Measurements from ENCODE around the gene ZFAND4.
"Not testable (repeated sequence)": the region's sequence is repeated elsewhere in the genome, so short reads cannot be mapped to it uniquely, and the experiment has no call there.

ZFAND4 gene

DNA sequence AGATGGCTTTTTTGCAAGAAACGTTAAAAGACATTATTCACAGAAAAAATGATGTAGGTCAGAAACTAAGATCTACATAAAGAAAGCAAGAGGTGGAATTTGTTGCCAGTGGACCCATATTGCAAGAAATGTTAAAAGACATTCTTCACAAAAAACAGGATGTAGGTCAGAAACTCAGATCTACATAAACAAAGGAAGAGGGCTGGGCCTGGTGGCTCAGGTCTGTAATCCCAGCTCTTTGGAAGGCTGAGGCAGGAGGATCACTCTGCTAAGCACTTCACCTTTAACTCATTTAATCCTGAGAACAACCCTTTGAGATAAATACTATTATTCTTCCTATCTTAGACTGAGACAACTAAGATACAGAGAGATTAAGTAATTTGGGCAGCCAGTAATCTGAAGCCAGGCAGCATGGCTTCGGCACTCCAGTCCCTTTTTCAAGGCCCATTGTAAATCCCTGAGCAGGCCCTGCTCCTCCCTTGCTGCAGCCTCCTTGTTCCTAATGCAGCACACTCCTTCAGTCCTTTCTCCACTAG lies 11.6 kb downstream of the ZFAND4 start:
- H3K4me3 ChIP-seq (ENCODE audit: low read depth, low read length): no peak overlapping the region
- no peak for DNase-seq (ENCODE audit: low read depth)
- TF ChIP-seq, protein P1, sequence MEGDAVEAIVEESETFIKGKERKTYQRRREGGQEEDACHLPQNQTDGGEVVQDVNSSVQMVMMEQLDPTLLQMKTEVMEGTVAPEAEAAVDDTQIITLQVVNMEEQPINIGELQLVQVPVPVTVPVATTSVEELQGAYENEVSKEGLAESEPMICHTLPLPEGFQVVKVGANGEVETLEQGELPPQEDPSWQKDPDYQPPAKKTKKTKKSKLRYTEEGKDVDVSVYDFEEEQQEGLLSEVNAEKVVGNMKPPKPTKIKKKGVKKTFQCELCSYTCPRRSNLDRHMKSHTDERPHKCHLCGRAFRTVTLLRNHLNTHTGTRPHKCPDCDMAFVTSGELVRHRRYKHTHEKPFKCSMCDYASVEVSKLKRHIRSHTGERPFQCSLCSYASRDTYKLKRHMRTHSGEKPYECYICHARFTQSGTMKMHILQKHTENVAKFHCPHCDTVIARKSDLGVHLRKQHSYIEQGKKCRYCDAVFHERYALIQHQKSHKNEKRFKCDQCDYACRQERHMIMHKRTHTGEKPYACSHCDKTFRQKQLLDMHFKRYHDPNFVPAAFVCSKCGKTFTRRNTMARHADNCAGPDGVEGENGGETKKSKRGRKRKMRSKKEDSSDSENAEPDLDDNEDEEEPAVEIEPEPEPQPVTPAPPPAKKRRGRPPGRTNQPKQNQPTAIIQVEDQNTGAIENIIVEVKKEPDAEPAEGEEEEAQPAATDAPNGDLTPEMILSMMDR (IDR thresholded peaks at IDR 0.05; ENCODE audit: low read depth, low read length, missing control alignments): no peak

DNA sequence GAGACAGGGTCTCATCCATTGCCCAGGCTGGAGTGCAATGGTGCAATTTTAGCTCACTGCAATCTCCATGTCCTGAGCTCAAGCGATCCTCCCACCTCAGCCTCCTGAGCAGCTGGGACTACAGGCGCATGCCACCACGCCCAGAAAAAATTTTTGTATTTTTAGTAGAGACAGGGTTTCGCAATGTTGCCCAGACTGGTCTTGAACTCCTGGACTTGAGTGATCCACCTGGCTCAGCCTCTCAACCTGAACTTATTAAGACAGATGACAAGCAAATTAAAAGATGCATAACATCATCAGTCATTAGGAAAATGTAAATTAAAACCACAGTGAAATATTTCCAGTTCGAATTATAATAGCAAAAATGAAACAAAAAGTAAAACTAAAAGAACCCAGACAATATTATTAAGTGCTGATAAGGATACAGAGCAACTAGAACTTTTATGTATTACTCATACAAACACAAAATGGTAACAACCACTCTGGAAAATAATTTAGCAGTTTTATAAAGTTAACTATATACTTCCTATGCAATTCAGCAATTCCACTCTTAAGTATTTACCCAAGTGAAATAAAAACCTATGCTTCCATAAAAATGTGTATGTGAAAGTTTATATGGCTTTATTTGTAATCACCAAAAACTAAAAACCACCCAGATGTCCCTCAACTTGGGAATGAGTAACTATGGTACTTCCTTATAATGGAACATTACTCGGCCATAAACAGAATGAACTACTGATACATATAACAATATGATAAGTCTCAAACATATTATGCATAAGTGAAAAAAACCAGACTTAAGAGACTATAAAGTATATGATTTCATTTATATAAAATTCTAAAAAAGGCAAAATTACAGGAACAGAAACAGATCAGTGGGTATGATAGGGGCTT lies 15.3 kb downstream of the ZFAND4 start:
- H3K4me3 ChIP-seq (ENCODE audit: low read depth, low read length): no peak overlapping the region
- no peak for DNase-seq (ENCODE audit: low read depth)
- TF ChIP-seq, protein P1 (IDR thresholded peaks at IDR 0.05; ENCODE audit: low read depth, low read length, missing control alignments): no peak

DNA sequence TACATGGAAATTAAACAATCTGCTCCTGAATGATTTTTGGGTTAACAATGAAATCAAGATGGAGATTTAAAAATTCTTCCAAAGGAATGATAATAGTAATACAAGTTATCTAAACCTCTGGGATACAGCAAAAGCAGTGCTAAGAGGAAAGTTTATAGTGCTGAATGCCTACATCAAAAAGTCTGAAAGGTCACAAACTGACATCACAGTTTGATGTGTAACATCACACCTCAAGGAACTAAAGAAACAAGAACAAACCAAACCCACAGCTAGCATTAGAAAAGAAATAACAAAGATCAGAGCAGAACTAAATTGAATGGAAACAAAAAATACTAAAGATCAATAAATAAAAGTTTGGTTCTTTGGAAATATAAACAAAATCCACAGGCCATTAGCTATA lies 17.4 kb downstream of the ZFAND4 start:
- TF ChIP-seq, protein P1 (IDR thresholded peaks at IDR 0.05; ENCODE audit: low read depth, low read length, missing control alignments): no peak
- no peak overlapping the region for H3K4me3 ChIP-seq (ENCODE audit: low read depth, low read length)

DNA sequence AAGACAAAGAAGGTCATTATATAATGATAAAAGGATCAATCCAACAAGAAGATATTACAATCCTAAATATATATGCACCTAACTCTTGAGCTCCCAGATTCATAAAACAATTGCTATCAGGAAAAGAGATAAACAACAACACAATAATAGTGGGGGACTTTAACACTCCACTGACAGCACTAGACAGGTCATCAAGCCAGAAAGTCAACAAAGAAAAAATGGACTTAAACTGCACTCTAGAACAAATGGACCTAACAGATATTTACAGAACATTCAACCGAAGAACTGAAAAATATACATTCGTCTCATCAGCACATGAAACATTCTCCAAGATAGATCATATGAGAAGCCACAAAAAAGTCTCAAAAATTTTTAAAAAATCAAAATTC lies 17.8 kb downstream of the ZFAND4 start:
- not testable (repeated sequence) for H3K4me3 ChIP-seq (ENCODE audit: low read depth, low read length); DNase-seq (ENCODE audit: low read depth)

More for the DNA sequence above, 17.4 kb downstream of the ZFAND4 start:
- DNase-seq (ENCODE audit: low read depth): no peak

DNA sequence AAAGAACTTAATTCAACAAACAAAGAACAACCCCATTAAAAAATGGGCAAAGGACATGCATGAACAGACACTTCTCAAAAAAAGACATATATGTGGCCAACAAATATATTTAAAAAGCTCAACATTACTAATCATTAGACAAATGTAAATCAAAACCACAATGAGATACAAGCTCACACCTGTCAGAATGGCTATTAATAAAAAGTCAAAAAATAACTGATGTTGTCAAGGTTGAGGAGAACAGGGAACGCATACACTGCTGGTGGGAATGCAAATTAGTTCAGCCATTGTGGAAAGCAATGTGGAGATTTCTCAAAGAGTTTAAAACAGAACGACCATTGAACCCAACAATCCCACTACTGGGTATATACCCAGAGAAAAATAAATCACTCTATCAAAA lies 19.1 kb downstream of the ZFAND4 start:
- DNase-seq (ENCODE audit: low read depth): no peak
- no peak overlapping the region; the same call in 1 of the 2 replicates for H3K4me3 ChIP-seq (ENCODE audit: low read depth, low read length)
- TF ChIP-seq, protein P1 (IDR thresholded peaks at IDR 0.05; ENCODE audit: low read depth, low read length, missing control alignments): no peak

DNA sequence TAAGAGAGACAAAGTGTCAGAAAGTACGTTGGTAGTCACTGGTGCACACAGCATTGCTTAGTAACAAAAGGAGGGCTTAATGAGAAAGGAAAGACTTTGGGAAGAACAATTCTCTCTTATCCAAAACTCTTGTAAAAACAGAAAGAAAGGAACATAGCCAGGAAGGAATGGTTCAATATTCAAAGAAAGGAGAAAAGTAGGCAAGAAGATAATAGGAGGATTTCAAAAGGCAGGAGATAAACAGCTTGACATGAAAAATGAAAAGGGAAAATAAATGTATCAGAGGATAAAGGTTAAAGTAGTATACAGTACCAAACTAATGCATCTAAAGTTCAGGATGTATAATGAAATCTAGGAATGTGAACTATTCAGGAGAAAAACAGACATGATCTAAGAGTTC lies 20.1 kb downstream of the ZFAND4 start:
- no peak overlapping the region; the same call in 1 of the 2 replicates for H3K4me3 ChIP-seq (ENCODE audit: low read depth, low read length)
- DNase-seq (ENCODE audit: low read depth): no peak
- TF ChIP-seq, protein P1 (IDR thresholded peaks at IDR 0.05; ENCODE audit: low read depth, low read length, missing control alignments): no peak

DNA sequence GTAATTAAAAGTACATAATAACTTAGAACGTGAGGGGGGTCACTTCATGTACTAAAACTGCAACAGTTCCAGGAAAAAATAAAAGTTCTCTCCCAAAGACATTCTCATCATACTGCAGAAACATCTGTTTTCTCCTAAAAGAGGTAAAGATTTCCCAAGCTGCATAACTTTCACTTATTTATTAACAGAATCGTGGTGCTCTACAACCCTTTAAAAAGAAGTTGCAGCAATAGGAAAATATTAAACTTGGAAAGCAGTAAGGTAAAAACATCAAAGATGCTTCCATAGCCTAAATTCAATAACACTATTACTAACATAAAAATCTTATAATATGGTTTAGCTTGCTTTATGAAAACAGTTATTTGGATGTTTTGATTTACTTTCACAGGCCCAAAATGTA lies 23.3 kb downstream of the ZFAND4 start:
- no peak overlapping the region for H3K4me3 ChIP-seq (ENCODE audit: low read depth, low read length)
- TF ChIP-seq, protein P1 (IDR thresholded peaks at IDR 0.05; ENCODE audit: low read depth, low read length, missing control alignments): no peak
- no peak for DNase-seq (ENCODE audit: low read depth)

Data from GM12864 (cell line).